Epithelial cell of proximal tubule (primary cell): ENCODE measurements around the gene CNOT1. TPM values are rescaled to one million over a fixed set of nuclear protein-coding genes. Genes with fewer than 3 reads are reported as not detected.
"Not testable (repeated sequence)": the region's sequence is repeated elsewhere in the genome, so short reads cannot be mapped to it uniquely, and the experiment has no call there.

Experiments
- DNase-seq: peaks from one replicate; pipeline ENCODE4 v3.0.0-alpha.2; 2011; ENCODE audit warnings: low read depth
- H3K4me3 ChIP-seq: 2 replicates; pipeline ENCODE4 v1.5.1; 2011; ENCODE audit warnings: low read depth, mild to moderate bottlenecking, low read length
- total RNA-seq: library from RNA; depleted of rRNA; stranded (reverse); fragments of >200 nt; gene quantifications from 2 replicates; pipeline ENCODE4 v1.2.3, GENCODE V29; 2015
- TF ChIP-seq, protein P1 (sequence below): conservative IDR thresholded peaks from 2 replicates; pipeline ENCODE4 v1.5.1; 2012; ENCODE audit warnings: low read depth, mild to moderate bottlenecking, low read length

The CNOT1 gene
- total RNA-seq, 1 donor from 2014 or later: 70.6 TPM

- no peak overlapping the region for H3K4me3 ChIP-seq
- TF ChIP-seq, protein P1, sequence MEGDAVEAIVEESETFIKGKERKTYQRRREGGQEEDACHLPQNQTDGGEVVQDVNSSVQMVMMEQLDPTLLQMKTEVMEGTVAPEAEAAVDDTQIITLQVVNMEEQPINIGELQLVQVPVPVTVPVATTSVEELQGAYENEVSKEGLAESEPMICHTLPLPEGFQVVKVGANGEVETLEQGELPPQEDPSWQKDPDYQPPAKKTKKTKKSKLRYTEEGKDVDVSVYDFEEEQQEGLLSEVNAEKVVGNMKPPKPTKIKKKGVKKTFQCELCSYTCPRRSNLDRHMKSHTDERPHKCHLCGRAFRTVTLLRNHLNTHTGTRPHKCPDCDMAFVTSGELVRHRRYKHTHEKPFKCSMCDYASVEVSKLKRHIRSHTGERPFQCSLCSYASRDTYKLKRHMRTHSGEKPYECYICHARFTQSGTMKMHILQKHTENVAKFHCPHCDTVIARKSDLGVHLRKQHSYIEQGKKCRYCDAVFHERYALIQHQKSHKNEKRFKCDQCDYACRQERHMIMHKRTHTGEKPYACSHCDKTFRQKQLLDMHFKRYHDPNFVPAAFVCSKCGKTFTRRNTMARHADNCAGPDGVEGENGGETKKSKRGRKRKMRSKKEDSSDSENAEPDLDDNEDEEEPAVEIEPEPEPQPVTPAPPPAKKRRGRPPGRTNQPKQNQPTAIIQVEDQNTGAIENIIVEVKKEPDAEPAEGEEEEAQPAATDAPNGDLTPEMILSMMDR: peak; percentile 67
- DNase-seq: peak; percentile 86
Measured at GRCh38 chr16:58494981-58495520, 134.6 kb downstream of the CNOT1 start.

GRCh38 chr16:58493756-58494431, 135.7 kb downstream of the CNOT1 start:
- no peak overlapping the region for H3K4me3 ChIP-seq
- TF ChIP-seq, protein P1: no peak
- DNase-seq: no peak

GRCh38 chr16:58492735-58493134, 136.9 kb downstream of the CNOT1 start:
- DNase-seq: no peak
- TF ChIP-seq, protein P1: no peak

GRCh38 chr16:58492066-58492465, 137.6 kb downstream of the CNOT1 start:
- no peak overlapping the region for H3K4me3 ChIP-seq
- TF ChIP-seq, protein P1: no peak
- no peak for DNase-seq

More at GRCh38 chr16:58492735-58493134, 136.9 kb downstream of the CNOT1 start:
- no peak overlapping the region for H3K4me3 ChIP-seq

- H3K4me3 ChIP-seq, DNase-seq: not testable (repeated sequence)
Measured at GRCh38 chr16:58490539-58490938, 139.1 kb downstream of the CNOT1 start.

DNA sequence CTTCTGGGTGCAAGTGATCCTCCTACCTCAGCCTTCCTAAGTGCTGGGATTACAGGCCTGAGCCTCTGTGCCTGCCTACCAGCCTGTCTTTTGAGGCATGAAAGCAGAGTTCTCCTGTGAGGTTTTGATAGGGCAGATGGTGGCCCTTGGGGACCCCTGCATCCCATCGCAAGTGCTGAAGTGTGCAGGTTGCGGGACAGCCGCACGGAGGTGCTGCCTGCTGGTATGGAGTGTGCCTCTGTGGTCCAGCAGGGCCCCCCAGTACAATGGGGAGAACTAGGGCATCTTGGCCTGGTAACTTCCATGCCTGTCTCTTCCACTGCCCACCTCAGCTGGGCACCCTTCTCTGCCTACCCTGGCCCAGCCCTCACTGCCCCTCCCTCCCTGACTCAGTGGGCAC, 139.6 kb downstream of the CNOT1 start:
- DNase-seq: no peak
- TF ChIP-seq, protein P1: no peak
- no peak overlapping the region for H3K4me3 ChIP-seq

GRCh38 chr16:58488531-58488930, 141.1 kb downstream of the CNOT1 start:
- no peak overlapping the region for H3K4me3 ChIP-seq
- no peak for DNase-seq
- TF ChIP-seq, protein P1: no peak
